PC-9 (cell line): ENCODE measurements around the gene ALG12. TPM values are rescaled to one million over a fixed set of nuclear protein-coding genes. Genes with fewer than 3 reads are reported as not detected.

Experiments used
- BruUV-seq: library from RNA; stranded (reverse); fragments of 400-500 nt; replicated peaks from 2 replicates; lab custom pipeline; 2021; lab: Mats Ljungman, UMichigan
- CTCF ChIA-PET: fragments of 300-600 bp; sonication (Branson Sonifier 250); formaldehyde crosslinking; loops from one replicate; lab custom pipeline; 2022; ENCODE audit warnings: antibody characterized with exemption; lab: Charles Lee
- POLR2A ChIA-PET: fragments of 300-600 bp; sonication (Branson Sonifier 250); formaldehyde crosslinking; loops from one replicate; lab custom pipeline; 2022; ENCODE audit warnings: antibody characterized with exemption; ENCODE audit not compliant: unreplicated experiment; lab: Charles Lee
- DNase-seq, 2 experiments: peaks; one replicate each; pipeline versions ENCODE4 v3.0.0 to v3.0.0-alpha.2; 2015 to 2022; ENCODE audit warnings: mixed read lengths in 1 of 2
- H2AFZ ChIP-seq: fragments of 200-600 bp; sonication (generic); 2 replicates; pipeline ENCODE4 v1.8.1; 2017; ENCODE audit warnings: antibody characterized with exemption
- H3F3A ChIP-seq: fragments of 200-600 bp; sonication (generic); 2 replicates; pipeline ENCODE4 v1.8.1; 2017; ENCODE audit warnings: antibody characterized with exemption, mild to moderate bottlenecking, low read depth; ENCODE audit not compliant: insufficient read depth
- H3K27ac ChIP-seq: fragments of 200-600 bp; sonication (generic); 2 replicates; pipeline ENCODE4 v1.6.1; 2016; ENCODE audit warnings: mixed run types
- H3K27me3 ChIP-seq: fragments of 200-600 bp; sonication (generic); 2 replicates; pipeline ENCODE4 v1.6.1; 2016; ENCODE audit warnings: low read depth, mixed run types; ENCODE audit not compliant: insufficient read depth
- H3K36me3 ChIP-seq: fragments of 200-600 bp; sonication (generic); 2 replicates; pipeline ENCODE4 v1.6.1; 2016; ENCODE audit warnings: low read depth, mixed run types
- H3K4me1 ChIP-seq: fragments of 200-600 bp; sonication (generic); replicated peaks from 2 replicates; pipeline ENCODE4 v1.6.1; 2016; ENCODE audit warnings: mixed run types; ENCODE audit not compliant: insufficient read depth
- H3K4me2 ChIP-seq: fragments of 200-600 bp; sonication (generic); 2 replicates; pipeline ENCODE4 v1.6.1; 2017; ENCODE audit warnings: mixed run types
- H3K4me3 ChIP-seq: fragments of 200-600 bp; sonication (generic); 2 replicates; pipeline ENCODE4 v1.6.1; 2016; ENCODE audit warnings: mixed run types
- H3K79me2 ChIP-seq: fragments of 200-600 bp; sonication (generic); 2 replicates; pipeline ENCODE4 v1.6.1; 2017; ENCODE audit warnings: low read depth, mixed run types
- H3K9me2 ChIP-seq: fragments of 200-600 bp; sonication (generic); 2 replicates; pipeline ENCODE4 v1.8.1; 2017; ENCODE audit warnings: mild to moderate bottlenecking; ENCODE audit not compliant: insufficient read depth
- H3K9me3 ChIP-seq: fragments of 200-600 bp; sonication (generic); 2 replicates; pipeline ENCODE4 v1.8.1; 2016; ENCODE audit warnings: low read depth; ENCODE audit not compliant: insufficient read depth
- H4K20me1 ChIP-seq: fragments of 200-600 bp; sonication (generic); 2 replicates; pipeline ENCODE4 v1.8.1; 2017; ENCODE audit not compliant: insufficient read depth
- CTCF ChIP-seq: fragments of 200-600 bp; sonication (generic); conservative IDR thresholded peaks from 2 replicates; pipeline ENCODE4 v1.6.1; 2017; ENCODE audit warnings: mixed run types, antibody characterized with exemption, mild to moderate bottlenecking, moderate library complexity
- EZH2 ChIP-seq: fragments of 200-600 bp; sonication (generic); IDR thresholded peaks from 2 replicates; pipeline ENCODE4 v1.8.0; 2017; ENCODE audit warnings: antibody characterized with exemption, low read depth
- intact Hi-C: fragments of 100-400 bp; cut with micrococcal nuclease; formaldehyde crosslinking; loops from one replicate; pipeline ENCODE4 v1.10.0; 2022; ENCODE audit not compliant: unreplicated experiment
- total RNA-seq: library from RNA; stranded (reverse); gene quantifications from 2 replicates; pipeline ENCODE4 v1.2.3, GENCODE V29; 2021

The ALG12 gene
- total RNA-seq, 1 experiment from 2014 or later, result 16.8 TPM

- no peaks in the 10 kb centered on the region for H3K4me1 ChIP-seq
- H4K20me1 ChIP-seq, result peaks cover 36% of the 10 kb centered on the region
- POLR2A ChIA-PET, result no interaction called here
- H2AFZ ChIP-seq, result no peak overlapping the region
- intact Hi-C loops, result no loop called here
- BruUV-seq, result no TSS peak
- peaks cover 13% of the 10 kb centered on the region; the same call in 1 of the 2 replicates for H3F3A ChIP-seq
- CTCF ChIA-PET, result no interaction called here
- H3K9me2 ChIP-seq, result no peaks in the 10 kb centered on the region
- peaks cover 25% of the 10 kb centered on the region for H3K36me3 ChIP-seq
- H3K9me3 ChIP-seq, result peaks cover 13% of the 10 kb centered on the region; the same call in 1 of the 2 replicates
- no peak overlapping the region for H3K27ac ChIP-seq
- H3K27me3 ChIP-seq, result no peaks in the 10 kb centered on the region
- TF ChIP-seq EZH2 (no peak), CTCF (no peak)
- no peak overlapping the region for H3K4me3 ChIP-seq
- H3K4me2 ChIP-seq, result no peak overlapping the region
- DNase-seq, result no peak
- peaks cover 90% of the 10 kb centered on the region for H3K79me2 ChIP-seq
Measured at GRCh38 chr22:49872347-49872746, 45.9 kb downstream of the ALG12 start.

- no peak overlapping the region for H3K4me3 ChIP-seq
- no peak overlapping the region for H3K27ac ChIP-seq
- H3K36me3 ChIP-seq, result peaks cover 29% of the 10 kb centered on the region
- TF ChIP-seq EZH2, result no peak
- TF ChIP-seq CTCF, result no peak
- peaks cover 35% of the 10 kb centered on the region for H4K20me1 ChIP-seq
- H3K4me1 ChIP-seq, result no peaks in the 10 kb centered on the region
- peaks cover 8% of the 10 kb centered on the region; the same call in 1 of the 2 replicates for H3F3A ChIP-seq
- BruUV-seq, result no TSS peak
- H2AFZ ChIP-seq, result no peak overlapping the region
- H3K9me2 ChIP-seq, result no peaks in the 10 kb centered on the region
- H3K4me2 ChIP-seq, result no peak overlapping the region
- no peak for DNase-seq
- H3K27me3 ChIP-seq, result no peaks in the 10 kb centered on the region
- peaks cover 94% of the 10 kb centered on the region for H3K79me2 ChIP-seq
- intact Hi-C loops, result no loop called here
- ChIA-PET CTCF (interaction anchor here (0.6 kb wide), 1 partner anchor 9 kb away, joined by 3 read pairs; no protein-coding TSS in a partner anchor), POLR2A (interaction anchor here (0.6 kb wide), 1 partner anchor 547 kb away, joined by 4 read pairs; no protein-coding TSS in a partner anchor)
- H3K9me3 ChIP-seq, result peaks cover 15% of the 10 kb centered on the region
Measured at GRCh38 chr22:49871482-49871881, 46.8 kb downstream of the ALG12 start.

GRCh38 chr22:49869845-49870712 lies 48.2 kb downstream of the ALG12 start:
- no peak overlapping the region for H2AFZ ChIP-seq

More at GRCh38 chr22:49869845-49870712, 48.2 kb downstream of the ALG12 start:
- no peak for DNase-seq
- Histone ChIP-seq H3K9me2 (no peaks in the 10 kb centered on the region), H3K9me3 (peaks cover 25% of the 10 kb centered on the region), H3K36me3 (peaks cover 42% of the 10 kb centered on the region), H3F3A (no peaks in the 10 kb centered on the region; the same call in 1 of the 2 replicates), H4K20me1 (peaks cover 29% of the 10 kb centered on the region), H3K4me1 (no peaks in the 10 kb centered on the region), H3K4me3 (no peak overlapping the region), H3K27ac (no peak overlapping the region), H3K4me2 (no peak overlapping the region), H3K79me2 (peaks cover 96% of the 10 kb centered on the region), H3K27me3 (no peaks in the 10 kb centered on the region)
- ChIA-PET POLR2A (no interaction called here), CTCF (no interaction called here)
- no peak for TF ChIP-seq CTCF
- no peak for TF ChIP-seq EZH2
- BruUV-seq, result no TSS peak
- intact Hi-C loops, result no loop called here
